HG02884 (cell line): Measurements from ENCODE around the gene SERPINA4.
"Not testable (repeated sequence)": the region's sequence is repeated elsewhere in the genome, so short reads cannot be mapped to it uniquely, and the experiment has no call there.

Experiments
- ATAC-seq: cut with Tn5 transposase; IDR thresholded peaks from one replicate; pipeline ENCODE4 v1.9.1; 2021; ENCODE audit warnings: mild to moderate bottlenecking, moderate library complexity; ENCODE audit not compliant: unreplicated experiment

SERPINA4 gene

DNA sequence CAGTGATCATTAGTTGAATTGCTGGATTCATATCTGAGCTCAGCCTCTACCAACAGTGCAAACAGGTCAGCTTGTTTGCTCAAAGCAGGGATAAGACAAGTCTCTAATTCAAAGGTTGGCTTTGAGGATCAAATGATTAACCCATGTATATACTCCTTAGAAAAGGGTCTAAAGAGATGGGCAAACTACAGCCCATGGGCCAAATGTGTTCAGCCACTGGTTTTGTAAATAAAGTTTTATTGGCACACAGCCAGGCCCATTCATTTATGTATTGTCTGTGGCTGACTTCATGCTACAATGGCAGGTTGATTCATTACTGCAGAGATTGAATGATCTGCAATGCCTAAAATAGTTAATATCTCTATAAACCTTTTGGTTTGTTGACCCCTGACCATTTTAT, 3.1 kb downstream of the SERPINA4 start:
- no peak for ATAC-seq

DNA sequence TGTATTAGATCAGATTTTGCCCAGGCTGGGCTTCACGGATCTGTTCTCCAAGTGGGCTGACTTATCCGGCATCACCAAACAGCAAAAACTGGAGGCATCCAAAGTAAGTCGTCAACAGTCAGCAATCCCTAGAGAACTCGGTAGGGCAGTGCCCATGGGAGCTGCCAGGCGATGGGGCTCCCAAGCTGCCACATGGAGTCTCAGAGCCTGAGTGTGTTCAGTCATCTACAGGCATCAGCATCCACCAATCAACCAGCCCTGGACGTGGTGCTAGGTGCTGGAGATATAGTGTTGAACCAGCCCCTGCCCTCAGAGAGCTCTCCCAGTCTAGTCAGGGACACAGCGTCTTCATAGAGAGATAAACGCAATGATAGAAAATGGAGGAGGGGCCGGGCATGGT, 6.9 kb downstream of the SERPINA4 start:
- no peak for ATAC-seq

DNA sequence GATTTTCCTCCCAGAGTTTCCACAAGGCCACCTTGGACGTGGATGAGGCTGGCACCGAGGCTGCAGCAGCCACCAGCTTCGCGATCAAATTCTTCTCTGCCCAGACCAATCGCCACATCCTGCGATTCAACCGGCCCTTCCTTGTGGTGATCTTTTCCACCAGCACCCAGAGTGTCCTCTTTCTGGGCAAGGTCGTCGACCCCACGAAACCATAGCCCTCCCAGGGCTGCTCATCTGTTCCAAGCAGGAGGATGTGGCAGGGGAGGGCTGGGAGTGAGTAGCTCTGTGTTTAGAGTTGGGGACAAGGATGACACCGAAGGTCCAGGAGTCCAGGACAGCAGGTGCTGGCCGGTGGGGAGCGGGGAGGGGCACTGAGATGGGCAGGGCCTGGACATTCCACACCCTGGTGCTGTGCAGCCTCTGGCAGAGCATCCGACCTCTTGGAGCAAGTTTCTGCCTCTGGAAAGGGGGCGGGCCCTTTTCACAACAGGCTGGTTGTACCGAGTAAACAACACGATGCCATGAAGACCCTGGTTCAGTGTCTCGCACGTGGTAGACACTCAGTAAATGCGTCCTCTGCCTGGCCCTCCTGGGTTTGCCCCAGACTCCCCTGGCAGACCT, 8.2 kb downstream of the SERPINA4 start:
- ATAC-seq, result no peak

DNA sequence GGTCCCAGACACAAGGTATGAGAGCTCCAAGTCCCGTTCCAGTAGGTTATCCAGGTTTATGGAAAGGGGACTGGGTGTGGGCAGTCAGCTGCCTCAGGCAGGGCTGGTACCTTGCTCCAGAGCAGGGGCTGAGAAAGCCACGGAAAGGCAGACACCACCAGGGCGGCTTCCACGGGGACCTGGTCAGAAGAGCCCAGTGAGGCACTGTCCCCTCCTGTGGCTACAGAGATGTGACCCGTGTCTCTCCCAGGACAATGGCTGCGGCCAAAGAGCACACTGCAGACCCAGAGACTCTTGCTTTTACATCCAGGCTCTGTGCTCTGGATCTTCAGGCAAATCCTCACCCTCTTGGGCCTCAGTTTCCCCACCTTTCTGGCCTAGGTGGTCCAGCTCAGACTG, 8.8 kb downstream of the SERPINA4 start:
- no peak for ATAC-seq

DNA sequence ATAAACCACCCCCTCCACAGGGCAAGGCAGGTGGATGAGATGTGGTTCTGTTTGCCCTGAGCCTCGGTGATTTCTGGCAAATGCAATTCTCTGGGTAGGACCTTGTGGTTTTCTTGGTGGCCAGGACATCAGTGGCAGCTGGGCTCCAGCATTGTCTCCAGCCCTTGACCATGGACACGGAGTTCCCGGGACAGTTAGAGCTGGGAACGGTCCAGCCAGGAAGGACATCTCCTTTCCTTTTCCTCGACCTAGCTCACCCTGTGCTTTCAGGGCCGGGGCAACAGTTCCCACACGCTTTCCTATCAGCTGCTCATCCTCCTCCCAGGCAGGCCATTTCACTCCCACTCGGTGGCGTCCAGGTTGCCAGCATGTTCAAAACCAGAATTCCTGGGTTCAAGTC, 9.2 kb downstream of the SERPINA4 start:
- no peak for ATAC-seq

DNA sequence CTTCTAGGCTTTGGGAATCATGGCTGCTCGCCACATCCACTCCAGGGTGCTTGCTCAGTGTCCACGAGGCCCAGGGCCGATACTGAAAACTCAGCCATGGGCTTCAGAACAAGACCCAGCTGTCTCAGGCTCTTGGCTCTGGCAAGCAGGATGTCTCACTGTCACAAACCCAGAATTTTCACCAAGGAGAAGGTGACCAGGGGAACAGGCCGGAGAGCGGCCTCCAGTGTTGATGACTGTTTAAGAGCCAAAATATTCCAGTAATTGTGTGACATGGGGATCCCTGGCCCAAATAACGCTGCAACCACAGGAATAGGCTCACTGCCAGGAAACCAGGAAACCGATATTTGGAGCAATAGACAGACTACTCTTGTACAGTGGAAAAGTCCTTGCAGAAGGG, 10.2 kb downstream of the SERPINA4 start:
- ATAC-seq, result no peak

DNA sequence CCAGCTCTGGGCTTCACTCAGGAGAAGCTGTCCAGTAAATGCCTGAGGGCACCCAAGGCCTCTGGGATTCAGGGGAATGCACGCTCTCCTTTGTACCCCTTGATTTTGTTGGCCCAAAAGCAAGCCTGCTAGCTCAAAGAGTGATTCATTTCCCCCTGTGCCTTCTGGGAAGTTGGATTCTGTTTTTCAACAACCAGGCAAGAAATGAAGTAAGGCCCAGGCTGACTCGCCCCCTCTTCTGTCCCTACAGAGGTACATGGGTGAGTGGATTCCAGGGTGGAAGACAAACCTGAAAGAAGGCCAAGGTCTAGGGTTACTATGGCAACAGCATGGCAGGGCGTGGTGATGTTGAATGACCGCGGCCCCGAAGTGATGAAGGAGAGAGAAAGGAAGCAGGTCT, 10.7 kb downstream of the SERPINA4 start:
- no peak for ATAC-seq

DNA sequence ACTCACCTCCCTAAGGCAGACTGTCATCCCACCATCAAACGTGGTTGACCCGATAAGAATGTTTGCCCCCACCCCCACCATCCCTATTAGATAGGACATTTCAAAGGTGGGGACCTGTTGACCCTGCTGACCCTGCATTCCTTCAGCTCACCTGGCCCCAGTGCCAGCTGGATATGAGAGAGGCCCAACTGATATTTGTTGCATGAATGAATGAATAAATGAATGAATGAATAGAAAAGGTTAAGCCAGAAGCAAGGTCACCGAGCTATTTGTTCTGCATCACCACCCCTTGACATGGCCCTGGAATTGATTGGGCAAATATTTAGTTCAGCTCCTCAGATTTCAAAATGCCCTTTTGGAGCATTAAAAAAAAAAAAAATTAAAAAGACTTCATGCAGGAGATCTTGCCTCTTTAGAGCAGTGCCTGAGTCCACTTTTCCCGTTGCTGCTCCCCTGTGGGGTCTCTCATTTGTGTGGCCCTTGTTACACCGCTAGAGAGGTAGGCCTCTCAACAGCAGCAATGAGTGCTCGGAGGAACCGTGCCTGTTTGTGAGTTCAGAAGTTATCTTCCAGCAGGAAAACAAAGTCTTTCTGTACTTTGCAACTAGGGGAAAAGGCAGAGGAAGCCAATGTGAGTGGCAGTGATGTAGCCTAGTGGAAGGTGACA, 11.5 kb downstream of the SERPINA4 start:
- ATAC-seq, result no peak

DNA sequence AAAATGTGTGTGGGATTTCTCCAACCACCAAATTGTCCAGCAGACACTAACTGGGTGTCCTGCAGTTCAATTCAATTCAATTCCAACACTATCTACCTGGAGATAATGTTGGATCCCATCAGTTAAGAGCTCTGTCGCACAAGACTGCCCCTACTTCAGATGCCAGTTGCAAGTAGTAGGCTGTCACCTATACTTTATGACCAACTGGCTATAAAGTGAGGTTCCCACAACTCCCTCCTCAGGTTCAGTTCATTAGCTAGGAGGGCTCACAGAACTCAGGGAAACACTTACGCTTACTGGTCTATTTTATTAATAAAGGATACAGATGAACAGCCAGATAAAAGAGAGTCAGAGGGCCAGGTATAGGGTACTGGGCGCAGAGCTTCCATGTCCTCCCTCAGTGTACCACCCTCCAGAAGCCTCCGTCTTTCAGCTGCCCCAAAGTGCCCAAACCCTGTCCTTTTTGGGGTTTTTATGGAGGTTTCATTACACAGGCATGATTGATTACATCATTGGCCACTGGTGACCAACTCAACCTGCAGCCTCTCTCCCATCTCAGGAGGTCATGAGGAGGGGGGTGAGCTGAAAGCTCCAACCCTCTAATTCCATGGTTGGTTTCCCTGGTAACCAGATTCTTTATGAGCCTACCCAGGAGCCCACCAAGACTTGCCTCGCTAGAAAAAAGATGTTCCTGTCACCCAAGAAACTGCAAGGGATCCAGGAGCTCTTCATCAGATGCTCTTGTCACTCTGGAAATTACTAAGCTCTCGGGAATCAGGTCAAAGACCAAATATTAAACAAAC, 12.4 kb downstream of the SERPINA4 start:
- no peak for ATAC-seq

DNA sequence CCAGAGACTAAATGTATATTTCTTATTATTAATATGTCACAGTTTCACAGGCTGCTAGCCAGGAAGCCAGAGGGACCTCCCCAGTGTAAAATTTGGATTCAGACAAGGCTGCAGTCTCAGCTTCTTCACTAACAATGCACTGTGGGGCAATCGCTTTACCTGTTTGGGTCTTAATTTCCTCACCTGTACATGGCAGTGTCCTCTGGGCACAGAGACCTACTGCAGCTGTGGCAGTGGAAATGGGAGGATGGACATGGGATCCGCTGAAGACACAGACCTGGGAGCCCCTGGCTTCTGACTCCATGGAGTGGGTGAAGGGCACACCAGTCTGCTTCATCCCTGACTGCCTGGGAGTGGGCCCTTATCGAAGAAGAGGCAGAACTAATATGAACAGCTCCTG, 13.1 kb downstream of the SERPINA4 start:
- no peak for ATAC-seq

DNA sequence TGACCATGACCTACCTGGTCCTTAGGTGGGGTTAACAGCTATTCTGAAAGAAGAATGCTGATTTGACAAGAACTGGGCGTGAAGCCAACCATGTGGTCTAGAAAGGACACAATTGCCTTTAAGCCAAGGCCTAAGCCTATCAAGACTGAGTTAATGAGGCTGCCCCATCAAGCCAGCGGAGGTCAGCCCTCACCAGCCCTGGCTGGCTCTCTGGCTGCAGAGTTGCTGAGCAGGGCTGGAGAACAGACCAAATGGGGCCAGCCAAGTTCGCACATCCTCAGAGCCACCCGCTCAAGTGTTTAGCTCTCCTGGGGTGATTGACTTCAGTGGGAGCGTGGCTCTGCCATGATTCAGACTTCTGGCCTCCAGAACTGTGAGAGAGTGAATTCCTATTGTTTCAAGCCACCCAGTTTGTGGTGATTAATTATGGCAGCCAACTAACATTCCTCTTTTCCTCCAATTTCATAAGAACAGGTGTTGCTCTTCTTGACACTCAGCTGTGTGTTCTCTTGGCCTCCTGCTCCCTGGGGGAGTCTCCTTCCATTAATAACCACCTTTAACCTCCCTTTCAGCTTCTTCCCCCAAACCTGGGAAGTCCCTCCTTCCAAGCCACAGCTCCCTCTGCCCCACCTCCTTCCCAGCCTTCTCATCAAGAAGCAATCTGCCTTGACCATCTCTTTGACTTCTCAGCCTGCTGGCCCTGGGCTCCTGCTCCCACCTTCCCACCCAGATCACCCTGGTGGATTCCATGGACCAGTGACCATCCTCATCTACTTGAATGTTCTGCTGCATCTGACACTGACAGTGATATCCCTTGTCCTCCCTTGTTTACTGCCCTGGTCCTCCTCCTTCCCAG, 14.7 kb downstream of the SERPINA4 start:
- no peak for ATAC-seq

DNA sequence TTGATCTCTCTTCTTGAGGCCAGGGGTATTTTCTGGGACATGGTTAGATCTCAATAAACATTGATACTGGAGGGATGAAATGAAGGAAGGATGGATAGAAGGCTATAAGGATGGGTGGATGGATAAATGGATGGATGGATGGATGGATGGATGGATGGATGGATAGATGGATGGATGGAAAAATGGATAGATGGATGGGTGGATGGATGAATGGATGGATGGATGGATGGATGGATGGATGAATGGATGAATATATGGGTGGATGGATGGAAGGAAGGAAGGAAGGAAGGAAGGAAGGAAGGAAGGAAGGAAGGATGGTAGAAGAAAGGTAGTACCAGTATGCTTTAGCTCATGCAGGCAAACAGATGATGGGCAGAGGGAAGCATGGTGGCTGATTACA, 16.2 kb downstream of the SERPINA4 start:
- ATAC-seq, result not testable (repeated sequence)

DNA sequence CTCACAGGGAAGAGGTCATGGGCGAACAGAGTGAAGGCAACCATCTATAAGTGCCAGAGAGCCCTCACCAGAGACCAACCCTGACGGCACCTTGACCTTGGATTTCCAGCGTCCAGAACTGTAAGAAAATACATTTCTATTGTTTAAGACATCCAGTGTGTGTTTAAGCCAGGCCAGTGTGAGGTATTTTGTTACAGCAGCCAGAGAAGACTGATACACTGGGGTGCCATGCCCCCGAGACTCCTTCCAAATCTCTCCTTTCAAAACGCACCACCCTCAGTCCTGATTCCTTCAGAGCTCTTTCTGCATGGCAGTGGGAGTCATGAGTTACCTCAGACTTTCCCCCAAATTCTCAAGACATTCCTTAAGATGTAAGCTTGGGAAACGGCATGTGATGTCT, 17.5 kb downstream of the SERPINA4 start:
- ATAC-seq, result no peak

DNA sequence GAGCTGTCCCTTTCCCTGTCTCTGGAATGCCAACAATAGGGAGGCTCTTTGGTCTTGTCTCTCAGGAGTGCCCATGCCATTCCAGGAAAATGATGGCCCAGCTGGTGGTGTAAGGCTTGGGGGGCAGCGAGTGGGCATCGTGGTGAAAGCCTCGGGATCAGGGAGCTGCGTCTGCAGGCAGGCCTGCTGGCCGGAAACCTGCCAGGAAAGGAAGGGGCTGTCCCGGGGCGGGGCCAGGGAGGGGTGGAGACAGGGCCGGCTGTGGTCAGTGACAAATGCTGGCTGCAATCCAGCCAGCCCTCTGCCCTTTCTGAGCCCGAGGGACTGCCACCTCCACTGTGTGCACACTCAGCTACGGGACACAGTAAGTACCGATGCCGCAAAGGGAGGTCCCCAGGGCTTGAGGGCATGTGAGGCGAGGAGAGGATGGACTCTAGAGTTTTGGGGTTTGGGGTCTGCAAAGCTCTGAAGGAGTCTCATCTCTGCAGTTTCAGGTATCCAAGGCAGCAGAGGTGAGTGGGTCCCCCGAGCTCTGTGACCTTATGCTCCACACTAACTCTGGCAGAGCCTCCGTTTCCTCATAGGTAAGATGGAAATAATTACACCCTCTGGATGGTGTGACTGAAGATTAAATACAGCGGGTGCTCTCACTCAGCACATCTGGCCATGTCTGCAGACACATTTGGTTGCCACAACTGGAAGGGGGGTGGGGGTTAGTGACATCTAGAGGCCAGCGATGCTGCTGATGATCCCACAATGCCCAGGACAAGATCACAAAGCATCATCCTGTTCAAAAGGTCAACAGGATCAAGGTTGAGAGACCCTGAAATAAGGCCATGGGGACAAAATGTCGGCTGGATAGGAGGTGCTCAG, 20.1 kb downstream of the SERPINA4 start, which contains the start of gene SERPINA5:
SERPINA5 (plus strand) TSS at position 300 of the 873 bp plus-strand sequence. CDS start 5,937 bp downstream, outside the sequence.
- no peak for ATAC-seq

DNA sequence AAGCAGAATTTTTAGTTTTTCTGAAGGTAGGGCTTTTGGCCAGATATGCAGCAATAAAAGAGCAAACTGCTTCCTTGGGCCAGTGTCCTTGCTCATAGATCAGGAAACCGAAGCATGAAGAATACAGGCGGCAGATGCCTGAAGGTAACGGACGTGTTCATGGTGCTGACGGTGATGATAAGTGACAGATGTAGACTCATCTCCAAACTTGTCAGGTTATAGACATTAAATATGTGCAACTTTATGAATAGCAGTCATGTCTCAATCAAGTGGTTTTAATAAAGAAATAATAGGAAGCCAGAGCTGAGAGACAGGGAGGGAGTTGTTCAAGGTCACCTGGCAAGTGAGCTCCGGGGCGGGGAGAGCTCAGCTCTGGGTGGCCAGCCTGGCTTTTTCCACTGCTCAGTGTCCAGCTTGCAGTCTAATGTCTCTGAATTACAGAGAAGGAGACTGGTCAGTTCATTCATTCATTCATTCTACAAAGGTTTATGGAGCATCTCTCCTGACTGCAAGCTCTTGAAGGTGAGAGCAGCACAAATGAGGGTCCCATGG, 21.0 kb downstream of the SERPINA4 start:
- no peak for ATAC-seq

DNA sequence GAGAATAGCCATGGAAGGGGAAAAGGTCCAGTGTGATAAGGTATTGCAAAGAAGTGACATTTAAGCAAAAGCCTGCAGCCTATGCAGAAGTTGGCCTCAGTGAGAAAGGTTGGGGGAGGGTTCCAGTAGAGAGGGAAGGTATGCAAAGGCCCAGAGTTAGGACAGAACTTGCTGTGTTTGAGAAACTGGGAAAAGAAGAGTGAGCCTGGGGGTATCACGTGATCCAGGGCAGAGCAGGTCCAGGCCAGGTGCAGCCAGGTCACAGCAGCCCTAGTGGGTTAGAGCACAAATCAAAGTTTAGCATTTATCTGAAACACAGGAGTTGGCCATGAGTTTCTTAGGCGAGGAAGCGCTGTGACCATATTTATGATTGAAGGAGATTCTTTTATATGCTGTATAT, 21.6 kb downstream of the SERPINA4 start:
- ATAC-seq, result no peak

DNA sequence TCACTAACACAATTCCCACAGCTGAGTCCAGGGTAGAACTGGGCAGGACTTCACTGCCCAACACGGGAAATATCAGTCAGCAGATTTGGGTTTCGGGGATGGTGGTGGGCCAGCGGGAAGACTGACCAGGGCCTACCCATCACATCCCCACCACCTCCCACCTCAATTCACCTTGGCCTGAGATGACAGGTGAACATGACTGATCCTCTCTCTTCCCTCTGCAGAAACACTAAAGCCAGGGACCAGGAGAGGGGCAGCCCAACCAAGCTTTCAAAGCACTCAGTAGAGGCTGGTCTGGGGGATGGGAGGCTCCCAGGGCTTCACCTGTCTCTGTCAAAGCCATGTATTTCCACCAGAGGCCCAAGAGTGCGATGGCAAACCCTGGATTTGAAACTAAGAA, 22.3 kb downstream of the SERPINA4 start:
- ATAC-seq, result no peak

DNA sequence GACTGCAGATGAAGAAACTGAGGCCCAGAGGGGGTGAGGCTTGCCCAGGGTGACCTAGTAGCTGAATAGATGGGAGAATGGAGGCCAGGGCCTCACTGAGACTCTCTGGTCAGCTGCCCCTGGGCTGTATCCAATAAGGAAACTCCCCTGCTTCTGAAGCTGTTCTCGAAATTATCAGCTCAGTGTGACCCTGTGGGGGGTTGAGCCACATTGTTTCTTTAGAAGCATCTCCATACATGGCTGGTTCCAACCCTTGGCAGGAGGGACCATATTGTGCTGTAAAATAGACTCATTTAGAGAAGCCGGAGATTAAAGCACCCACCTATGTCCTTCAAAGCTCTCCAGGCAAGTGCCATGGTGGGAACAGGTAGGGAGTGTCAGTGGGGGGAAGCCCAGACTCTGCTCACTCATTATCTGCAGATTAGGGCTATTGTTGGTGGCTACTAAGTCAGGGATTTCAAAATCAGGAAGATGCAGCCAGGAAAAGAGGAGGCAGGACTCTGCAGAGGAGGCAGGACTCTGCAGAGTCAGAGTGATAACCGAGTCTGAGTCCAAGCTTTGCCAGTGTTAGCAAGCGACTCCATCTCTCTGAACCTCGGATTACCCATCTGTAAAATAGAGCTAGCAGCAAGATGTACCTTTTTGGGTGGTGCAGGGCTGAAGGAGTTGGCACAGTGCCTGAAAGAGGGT, 23.5 kb downstream of the SERPINA4 start:
- no peak for ATAC-seq

DNA sequence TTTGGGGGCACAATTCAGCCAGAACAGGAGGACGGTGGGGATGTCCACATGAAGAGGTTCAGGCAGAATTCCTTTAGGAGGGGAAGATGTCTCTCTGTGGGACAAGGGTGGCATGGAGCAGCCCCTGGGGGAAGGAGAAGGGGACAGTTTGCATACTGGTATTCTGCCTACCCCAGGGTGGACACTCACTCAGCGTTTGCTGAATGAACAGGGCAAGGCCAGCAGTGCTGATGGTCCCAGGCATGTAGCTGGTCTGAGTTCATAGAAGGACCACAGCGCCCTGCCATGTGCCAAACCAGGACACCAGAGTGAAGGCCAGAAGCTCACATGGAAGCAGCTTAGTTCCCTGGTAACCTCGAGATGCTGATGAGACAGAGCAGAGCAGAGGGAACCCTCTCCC, 25.4 kb downstream of the SERPINA4 start:
- no peak for ATAC-seq
